HCT116 (cell line): Measurements from ENCODE around the gene RAP1GAP2. TPM values are rescaled to one million over a fixed set of nuclear protein-coding genes. Genes with fewer than 3 reads are reported as not detected.

Source experiments
- ATAC-seq: fragments of 200-7000 bp; cut with Tn5 transposase; 2 replicates; pipeline ENCODE4 v1.9.1; 2020; ENCODE audit warnings: mild to moderate bottlenecking, moderate library complexity
- BruUV-seq: library from RNA; stranded (reverse); fragments of 400-500 nt; replicated peaks from 2 replicates; lab custom pipeline; 2021; lab: Mats Ljungman, UMichigan
- CTCF ChIA-PET: fragments of 300-600 bp; sonication (Branson Sonifier 250); formaldehyde crosslinking; loops from one replicate; lab custom pipeline; 2021; ENCODE audit warnings: antibody characterized with exemption; lab: Charles Lee
- POLR2A ChIA-PET: fragments of 300-600, 350-600 bp; sonication (Branson Sonifier 250); formaldehyde crosslinking; loops from one replicate; lab custom pipeline; 2021; ENCODE audit warnings: antibody characterized with exemption; lab: Charles Lee
- RAD21 ChIA-PET, 2 experiments: fragments of 300-600 bp; sonication (Branson Sonifier 250); formaldehyde crosslinking; loops; one replicate each; lab custom pipeline; 2023; ENCODE audit warnings: low total read pairs in 2 of 2; ENCODE audit not compliant: uncharacterized antibody in 2 of 2, unreplicated experiment in 2 of 2, low non-redundant PET in 1 of 2; lab: Charles Lee
- DNase-seq: peaks from one replicate; pipeline ENCODE4 v3.0.0-alpha.2; 2010; ENCODE audit warnings: low read depth, low spot score
- H2AFZ ChIP-seq: fragments of 200-600 bp; shearing (Covaris generic), sonication (generic); 2 replicates; pipeline ENCODE4 v1.6.1; 2017; ENCODE audit warnings: low read depth, mixed run types, mixed read lengths, antibody characterized with exemption, low read length; ENCODE audit not compliant: poor library complexity, severe bottlenecking
- H3K27ac ChIP-seq: 2 replicates; pipeline ENCODE4 v1.5.1; 2012; ENCODE audit warnings: low read depth, low read length
- H3K27me3 ChIP-seq: fragments of 200-600 bp; sonication (generic); 2 replicates; pipeline ENCODE4 v1.6.1; 2016; ENCODE audit warnings: mixed run types, low read length, mixed read lengths; ENCODE audit not compliant: insufficient read depth
- H3K36me3 ChIP-seq, 2 experiments: fragments of 200-500 bp in 1 of 2; fragments of 200-600 bp in 1 of 2; sonication (Bioruptor generic) in 1 of 2; sonication (generic) in 1 of 2; 2 replicates each; pipeline versions ENCODE4 v1.5.1 to v1.6.1; 2014 to 2016; ENCODE audit warnings: low read length in 2 of 2, inconsistent platforms in 1 of 2, mixed read lengths in 1 of 2, mixed run types in 1 of 2; ENCODE audit not compliant: insufficient read depth in 2 of 2, control insufficient read depth in 1 of 2
- H3K4me1 ChIP-seq, 2 experiments: fragments of 200-600 bp in 1 of 2; sonication (generic) in 1 of 2; 2 replicates each; pipeline versions ENCODE4 v1.5.1 to v1.6.1; 2012 to 2017; ENCODE audit warnings: low read length in 2 of 2, inconsistent platforms in 1 of 2, mild to moderate bottlenecking in 1 of 2, mixed read lengths in 1 of 2, mixed run types in 1 of 2, moderate library complexity in 1 of 2; ENCODE audit not compliant: insufficient read depth in 2 of 2, control insufficient read depth in 1 of 2
- H3K4me2 ChIP-seq: fragments of 200-600 bp; sonication (generic); 2 replicates; pipeline ENCODE4 v1.6.1; 2017; ENCODE audit warnings: mixed run types, low read length, mixed read lengths
- H3K4me3 ChIP-seq, 2 experiments: fragments of 200-600 bp in 1 of 2; sonication (generic) in 1 of 2; replicated peaks in 1 of 2; 2 replicates each; pipeline ENCODE4 v1.5.1; 2011 to 2016; ENCODE audit warnings: low read length in 2 of 2, control low read depth in 1 of 2, low read depth in 1 of 2, mild to moderate bottlenecking in 1 of 2, mixed read lengths in 1 of 2, mixed run types in 1 of 2
- H3K79me2 ChIP-seq: fragments of 200-600 bp; sonication (generic); 2 replicates; pipeline ENCODE4 v1.6.1; 2017; ENCODE audit warnings: mild to moderate bottlenecking, mixed run types, low read length, moderate library complexity, mixed read lengths; ENCODE audit not compliant: insufficient read depth
- H3K9ac ChIP-seq: fragments of 200-600 bp; sonication (generic); 2 replicates; pipeline ENCODE4 v1.6.1; 2016; ENCODE audit warnings: low read length, mixed read lengths
- H3K9me2 ChIP-seq: fragments of 200-600 bp; sonication (generic), shearing (Covaris generic); 2 replicates; pipeline ENCODE4 v1.6.1; 2017; ENCODE audit warnings: mixed run types, mild to moderate bottlenecking, moderate library complexity; ENCODE audit not compliant: insufficient read depth
- H3K9me3 ChIP-seq, 2 experiments: fragments of 200-500 bp in 1 of 2; fragments of 200-600 bp in 1 of 2; sonication (Bioruptor generic) in 1 of 2; sonication (generic) in 1 of 2; 2 replicates each; pipeline ENCODE4 v1.6.1; 2014 to 2017; ENCODE audit warnings: low read length in 2 of 2, mixed read lengths in 2 of 2, inconsistent platforms in 1 of 2, low read depth in 1 of 2, mild to moderate bottlenecking in 1 of 2, mixed run types in 1 of 2, moderate library complexity in 1 of 2; ENCODE audit not compliant: control insufficient read depth in 1 of 2, insufficient read depth in 1 of 2
- H4K20me1 ChIP-seq: fragments of 200-600 bp; sonication (generic), shearing (Covaris generic); 2 replicates; pipeline ENCODE4 v1.6.1; 2017; ENCODE audit warnings: mixed run types, mild to moderate bottlenecking, moderate library complexity; ENCODE audit not compliant: insufficient read depth
- CBX3 ChIP-seq: IDR thresholded peaks from 2 replicates; pipeline ENCODE4 v1.6.1; 2012; ENCODE audit warnings: low read depth
- EGR1 ChIP-seq: IDR thresholded peaks from 2 replicates; pipeline ENCODE4 v1.6.1; 2012; ENCODE audit warnings: low read depth
- ELF1 ChIP-seq: IDR thresholded peaks from 2 replicates; pipeline ENCODE4 v1.6.1; 2012; ENCODE audit warnings: low read depth, borderline replicate concordance
- EZH2 ChIP-seq: fragments of 200-600 bp; sonication (generic); IDR thresholded peaks from 2 replicates; pipeline ENCODE4 v1.6.1; 2017; ENCODE audit warnings: antibody characterized with exemption, mixed run types
- EZH2phosphoT487 ChIP-seq: fragments of 200-600 bp; IDR thresholded peaks from 2 replicates; pipeline ENCODE4 v1.6.1; 2018; ENCODE audit warnings: antibody characterized with exemption, borderline replicate concordance
- FOSL1 ChIP-seq: IDR thresholded peaks from 2 replicates; pipeline ENCODE4 v1.6.1; 2012; ENCODE audit warnings: low read depth
- JUND ChIP-seq: IDR thresholded peaks from 2 replicates; pipeline ENCODE4 v1.6.1; 2012
- POLR2A ChIP-seq: IDR thresholded peaks from 2 replicates; pipeline ENCODE4 v1.7.0; 2011; ENCODE audit warnings: borderline replicate concordance; ENCODE audit not compliant: insufficient read depth, insufficient read length; ENCODE audit errors: extremely low read depth
- SIN3A ChIP-seq: IDR thresholded peaks from 2 replicates; pipeline ENCODE4 v1.6.1; 2012; ENCODE audit warnings: low read depth
- SP1 ChIP-seq: IDR thresholded peaks from 2 replicates; pipeline ENCODE4 v1.6.1; 2012; ENCODE audit warnings: low read depth
- SRF ChIP-seq: IDR thresholded peaks from 2 replicates; pipeline ENCODE4 v1.6.1; 2012; ENCODE audit warnings: low read depth
- TCF7L2 ChIP-seq: IDR thresholded peaks from 2 replicates; pipeline ENCODE4 v1.7.0; 2011; ENCODE audit warnings: borderline replicate concordance, inconsistent platforms; ENCODE audit not compliant: insufficient read depth, insufficient read length; ENCODE audit errors: extremely low read depth
- YY1 ChIP-seq: IDR thresholded peaks from 2 replicates; pipeline ENCODE4 v1.6.1; 2011; ENCODE audit warnings: low read length, low read depth, moderate library complexity, mild to moderate bottlenecking; ENCODE audit not compliant: insufficient replicate concordance; ENCODE audit errors: extremely low read depth
- ZBTB33 ChIP-seq: IDR thresholded peaks from 2 replicates; pipeline ENCODE4 v1.6.1; 2011; ENCODE audit warnings: mild to moderate bottlenecking, low read length, moderate library complexity; ENCODE audit not compliant: insufficient replicate concordance; ENCODE audit errors: extremely low read depth
- ZFX ChIP-seq: fragments of 450-650 bp; IDR thresholded peaks from 2 replicates; pipeline ENCODE4 v1.6.1; 2017
- ZNF274 ChIP-seq: fragments of 200-500 bp; sonication (Bioruptor generic); IDR thresholded peaks from 2 replicates; pipeline ENCODE4 v1.6.1; 2014; ENCODE audit warnings: mild to moderate bottlenecking, low read depth, low read length, inconsistent platforms
- intact Hi-C: fragments of 100-400 bp; cut with micrococcal nuclease; formaldehyde crosslinking; loops from 2 replicates; pipeline ENCODE4 v1.10.0; 2022
- total RNA-seq: library from RNA; stranded (reverse); gene quantifications from one replicate; pipeline ENCODE4 v1.2.1, GENCODE V29; 2021; ENCODE audit not compliant: unreplicated experiment
- TF ChIP-seq, protein P1 (sequence below): IDR thresholded peaks from 2 replicates; pipeline ENCODE4 v1.6.1; 2012
- TF ChIP-seq, protein P2 (sequence below): IDR thresholded peaks from 2 replicates; pipeline ENCODE4 v1.6.1; 2012

Gene RAP1GAP2
- total RNA-seq, 1 experiment from 2014 or later: 54.6 TPM

- H3K27ac ChIP-seq: no peak overlapping the region
- H3K9me2 ChIP-seq: no peaks in the 10 kb centered on the region
- no peaks in the 10 kb centered on the region for H4K20me1 ChIP-seq
- no peaks in the 10 kb centered on the region for H3K9me3 ChIP-seq
- ChIA-PET CTCF (no interaction called here), RAD21 (no interaction called here), POLR2A (no interaction called here)
- no peak overlapping the region for H3K4me3 ChIP-seq
- no TSS peak for BruUV-seq
- no peak overlapping the region for H3K9ac ChIP-seq
- no peaks in the 10 kb centered on the region for H3K27me3 ChIP-seq
- no peak overlapping the region for H3K4me2 ChIP-seq
- H3K4me1 ChIP-seq: peaks cover 4 to 15% of the 10 kb centered on the region in 2 experiments
- H2AFZ ChIP-seq: no peak overlapping the region
- intact Hi-C loops: no loop called here
- H3K79me2 ChIP-seq: peaks cover 13% of the 10 kb centered on the region
- no peak for DNase-seq
- ATAC-seq: no peak
- TF ChIP-seq SRF: no peak
- no peak for TF ChIP-seq POLR2A
- TF ChIP-seq JUND: no peak
- TF ChIP-seq ELF1: no peak
- no peak for TF ChIP-seq FOSL1
- TF ChIP-seq ZFX: no peak
- TF ChIP-seq ZNF274: no peak
- TF ChIP-seq, protein P1, sequence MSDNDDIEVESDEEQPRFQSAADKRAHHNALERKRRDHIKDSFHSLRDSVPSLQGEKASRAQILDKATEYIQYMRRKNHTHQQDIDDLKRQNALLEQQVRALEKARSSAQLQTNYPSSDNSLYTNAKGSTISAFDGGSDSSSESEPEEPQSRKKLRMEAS: no peak
- no peak for TF ChIP-seq YY1
- no peak for TF ChIP-seq SIN3A
- no peak for TF ChIP-seq TCF7L2
- no peak for TF ChIP-seq ZBTB33
- TF ChIP-seq, protein P2, sequence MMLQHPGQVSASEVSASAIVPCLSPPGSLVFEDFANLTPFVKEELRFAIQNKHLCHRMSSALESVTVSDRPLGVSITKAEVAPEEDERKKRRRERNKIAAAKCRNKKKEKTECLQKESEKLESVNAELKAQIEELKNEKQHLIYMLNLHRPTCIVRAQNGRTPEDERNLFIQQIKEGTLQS: no peak
- TF ChIP-seq EGR1: no peak
- no peak for TF ChIP-seq EZH2phosphoT487
- no peak for TF ChIP-seq EZH2
- TF ChIP-seq SP1: no peak
- TF ChIP-seq CBX3: no peak
- TF ChIP-seq, all 23 proteins: peak for 0
- H3K36me3 ChIP-seq: no peaks in the 10 kb centered on the region
These were observed 175.6 kb downstream of the RAP1GAP2 start for GRCh38 chr17:2971851-2972250.
